Mesodermal cell (in vitro differentiated cells): ENCODE data around the gene USP32. TPM values are rescaled to one million over a fixed set of nuclear protein-coding genes. Genes with fewer than 3 reads are reported as not detected.
A peak's percentile ranks its signal among the peaks of the same experiment; 100 is the strongest.
"Not testable (repeated sequence)": the region's sequence is repeated elsewhere in the genome, so short reads cannot be mapped to it uniquely, and the experiment has no call there.

ENCODE experiments used
- H3K27ac ChIP-seq: 2 replicates; pipeline ENCODE4 v1.7.0; 2013; ENCODE audit warnings: mild to moderate bottlenecking, low read depth, low read length, moderate library complexity; ENCODE audit not compliant: severe bottlenecking
- H3K36me3 ChIP-seq: 2 replicates; pipeline ENCODE4 v1.7.1; 2013; ENCODE audit warnings: mild to moderate bottlenecking, low read length, moderate library complexity; ENCODE audit not compliant: control insufficient read depth, insufficient read depth
- H3K4me1 ChIP-seq: one replicate; pipeline ENCODE4 v1.7.1; 2013; ENCODE audit warnings: mild to moderate bottlenecking, low read length; ENCODE audit not compliant: insufficient read depth, control insufficient read depth, poor library complexity, severe bottlenecking
- H3K4me3 ChIP-seq: 2 replicates; pipeline ENCODE4 v1.7.0; 2013; ENCODE audit warnings: low read length, control low read depth, mild to moderate bottlenecking; ENCODE audit not compliant: insufficient read depth, poor library complexity, severe bottlenecking; ENCODE audit errors: extremely low read depth
- H3K9me3 ChIP-seq: 2 replicates; pipeline ENCODE4 v1.7.1; 2013; ENCODE audit warnings: mild to moderate bottlenecking, low read length, moderate library complexity; ENCODE audit not compliant: control insufficient read depth
- WGBS, 2 experiments: methylation state at CpG; one replicate each; pipeline ENCODE4 v1.1.5; 2013; ENCODE audit warnings: missing lambda C conversion rate in 2 of 2; ENCODE audit not compliant: insufficient coverage in 2 of 2; 5-methylcytosine and 5-hydroxymethylcytosine counted together
- polyA plus RNA-seq, 2 experiments: library from polyadenylated mRNA; stranded (reverse); fragments of 50-300 nt; gene quantifications; one replicate each; pipeline ENCODE4 v1.2.3, GENCODE V29; 2013

Gene USP32
- 31.4 TPM for polyA plus RNA-seq (2013, experiment 1 of 2)
- 30.6 TPM for polyA plus RNA-seq (2013, experiment 2 of 2)

GRCh38 chr17:60392042-60392844, at the start of gene USP32:
USP32 (minus strand) TSS chr17:60392133; CDS start chr17:60391939, 194 bp downstream.
- 0% methylated on average over 17 to 54 of the region's 68 CpGs for WGBS, 2 experiments
- Histone ChIP-seq H3K27ac (peak within 1 kb of the TSS; percentile 93), H3K36me3 (no peaks in the 10 kb centered on the region), H3K9me3 (no peaks in the 10 kb centered on the region), H3K4me1 (peaks cover 16% of the 10 kb centered on the region), H3K4me3 (peak within 1 kb of the TSS; percentile 88)

GRCh38 chr17:60439501-60439900, 47.6 kb upstream of the USP32 start:
- Histone ChIP-seq H3K27ac (no peak overlapping the region), H3K9me3 (no peaks in the 10 kb centered on the region), H3K4me1 (peaks cover 15% of the 10 kb centered on the region), H3K36me3 (no peaks in the 10 kb centered on the region), H3K4me3 (no peak overlapping the region)
- 92 to 100% methylated on average over 1 to 2 of the region's 2 CpGs for WGBS, 2 experiments

- Histone ChIP-seq H3K36me3 (no peaks in the 10 kb centered on the region), H3K9me3 (no peaks in the 10 kb centered on the region), H3K4me3 (no peak overlapping the region), H3K4me1 (no peaks in the 10 kb centered on the region), H3K27ac (no peak overlapping the region)
- 76 to 86% methylated on average over 4 of the region's 5 CpGs for WGBS, 2 experiments
These were observed 44.7 kb upstream of the USP32 start for GRCh38 chr17:60436676-60437075.

- H3K4me1 ChIP-seq = no peaks in the 10 kb centered on the region
- no peaks in the 10 kb centered on the region for H3K36me3 ChIP-seq
- WGBS, 2 experiments = 79 to 80% methylated on average over 14 to 28 of the region's 28 CpGs
- no peaks in the 10 kb centered on the region for H3K9me3 ChIP-seq
- H3K27ac ChIP-seq = no peak overlapping the region
- no peak overlapping the region for H3K4me3 ChIP-seq
These were observed 43.6 kb upstream of the USP32 start for GRCh38 chr17:60435244-60436167.

- WGBS, 2 experiments = 95 to 100% methylated on average over 3 of the region's 4 CpGs
- H3K4me3 ChIP-seq, H3K4me1 ChIP-seq, H3K36me3 ChIP-seq, H3K27ac ChIP-seq, H3K9me3 ChIP-seq: not testable (repeated sequence)
These were observed 41.4 kb upstream of the USP32 start for GRCh38 chr17:60433021-60433997.

GRCh38 chr17:60430561-60430960, 38.6 kb upstream of the USP32 start:
- 92 to 100% methylated on average over 7 of the region's 7 CpGs for WGBS, 2 experiments
- not testable (repeated sequence) for H3K9me3 ChIP-seq, H3K4me3 ChIP-seq, H3K4me1 ChIP-seq, H3K36me3 ChIP-seq, H3K27ac ChIP-seq

- not testable (repeated sequence) for H3K36me3 ChIP-seq, H3K27ac ChIP-seq, H3K9me3 ChIP-seq, H3K4me1 ChIP-seq, H3K4me3 ChIP-seq
- 95% methylated on average over 2 of the region's 6 CpGs; no CpG with 5 or more reads in 1 of the 2 experiments for WGBS, 2 experiments
These were observed 36.6 kb upstream of the USP32 start for GRCh38 chr17:60428491-60428890.

- H3K36me3 ChIP-seq = no peaks in the 10 kb centered on the region
- WGBS, 2 experiments = 92 to 94% methylated on average over 7 to 10 of the region's 10 CpGs
- H3K9me3 ChIP-seq = no peaks in the 10 kb centered on the region
- no peak overlapping the region for H3K4me3 ChIP-seq
- H3K27ac ChIP-seq = no peak overlapping the region
- no peaks in the 10 kb centered on the region for H3K4me1 ChIP-seq
These were observed 34.7 kb upstream of the USP32 start for GRCh38 chr17:60426596-60426995.

GRCh38 chr17:60425626-60426025, 33.7 kb upstream of the USP32 start:
- 91 to 97% methylated on average over 5 to 6 of the region's 6 CpGs for WGBS, 2 experiments
- Histone ChIP-seq H3K4me3 (no peak overlapping the region), H3K9me3 (no peaks in the 10 kb centered on the region), H3K36me3 (no peaks in the 10 kb centered on the region), H3K4me1 (no peaks in the 10 kb centered on the region), H3K27ac (no peak overlapping the region)

- H3K36me3 ChIP-seq = no peaks in the 10 kb centered on the region
- H3K4me3 ChIP-seq = no peak overlapping the region
- no peaks in the 10 kb centered on the region for H3K9me3 ChIP-seq
- H3K4me1 ChIP-seq = no peaks in the 10 kb centered on the region
- WGBS, 2 experiments = 92 to 96% methylated on average over 2 of the region's 3 CpGs
- no peak overlapping the region for H3K27ac ChIP-seq
These were observed 31.9 kb upstream of the USP32 start for GRCh38 chr17:60423865-60424264.
